HG03066 (cell line): Measurements from ENCODE around the gene PRKCQ.
"Not testable (repeated sequence)": the region's sequence is repeated elsewhere in the genome, so short reads cannot be mapped to it uniquely, and the experiment has no call there.

Experiments used
- ATAC-seq: cut with Tn5 transposase; IDR thresholded peaks from one replicate; pipeline ENCODE4 v1.9.1; 2021; ENCODE audit warnings: low read depth; ENCODE audit not compliant: unreplicated experiment

PRKCQ gene

DNA sequence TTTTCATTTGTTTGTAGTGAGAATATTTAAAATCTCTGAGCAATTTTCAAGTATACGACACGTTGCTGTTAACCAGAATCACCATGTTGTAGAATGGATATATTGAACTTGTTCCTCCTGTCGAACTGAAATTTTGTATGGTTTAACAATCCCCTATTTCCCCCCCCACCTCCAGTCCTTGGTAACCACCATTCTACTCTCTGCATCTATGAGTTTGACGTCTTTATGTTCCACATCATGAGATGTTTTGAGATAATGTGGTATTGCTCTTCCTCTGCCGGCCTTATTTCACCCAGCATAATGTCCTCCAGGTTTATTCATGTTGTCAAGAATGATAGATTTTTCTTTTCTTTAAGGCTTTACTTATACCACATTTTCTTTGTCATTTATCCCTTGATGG is 17.4 kb upstream of the PRKCQ start:
- ATAC-seq: no peak

GRCh38 chr10:6595499-6595898 is 15.4 kb upstream of the PRKCQ start:
- no peak for ATAC-seq

DNA sequence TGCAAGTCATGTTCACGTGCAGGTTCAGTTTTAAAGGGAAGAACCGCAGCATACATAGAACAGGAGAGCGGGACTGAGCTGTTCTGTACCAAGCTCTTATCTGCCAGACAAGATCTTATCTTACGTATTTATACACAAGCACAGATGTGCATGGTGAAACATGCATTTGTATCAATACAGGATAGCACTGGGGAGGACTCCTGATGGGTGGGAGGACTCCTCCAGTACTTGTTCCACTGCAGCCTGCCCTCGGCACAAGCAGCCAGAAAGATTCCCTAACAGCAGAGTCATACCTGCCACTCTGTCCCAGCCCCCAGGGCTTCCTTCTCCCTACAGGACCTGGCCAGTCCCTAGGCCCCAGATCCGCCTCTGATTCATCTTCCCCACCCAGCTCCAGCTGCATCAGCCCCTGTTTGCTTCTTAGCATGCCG is 13.2 kb upstream of the PRKCQ start:
- ATAC-seq: no peak

DNA sequence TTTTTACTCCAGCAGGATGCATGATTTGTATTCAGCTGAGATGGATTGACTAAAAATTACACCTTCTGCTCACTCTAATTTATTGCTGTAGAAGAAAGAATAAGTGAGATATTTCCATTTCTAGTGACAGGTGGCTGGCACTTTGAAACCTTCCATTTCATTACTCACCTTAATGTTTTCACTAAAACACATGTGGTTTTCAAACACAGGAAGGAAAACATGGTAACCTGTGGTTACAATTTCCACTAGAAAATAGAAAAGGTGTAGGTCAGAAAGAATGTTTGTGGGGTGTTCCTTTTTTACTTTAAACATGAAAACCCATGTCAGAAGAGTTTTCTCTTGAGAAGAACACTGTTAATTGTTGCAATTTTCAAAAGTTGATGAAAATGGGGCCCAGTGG is 12.0 kb upstream of the PRKCQ start:
- no peak for ATAC-seq

DNA sequence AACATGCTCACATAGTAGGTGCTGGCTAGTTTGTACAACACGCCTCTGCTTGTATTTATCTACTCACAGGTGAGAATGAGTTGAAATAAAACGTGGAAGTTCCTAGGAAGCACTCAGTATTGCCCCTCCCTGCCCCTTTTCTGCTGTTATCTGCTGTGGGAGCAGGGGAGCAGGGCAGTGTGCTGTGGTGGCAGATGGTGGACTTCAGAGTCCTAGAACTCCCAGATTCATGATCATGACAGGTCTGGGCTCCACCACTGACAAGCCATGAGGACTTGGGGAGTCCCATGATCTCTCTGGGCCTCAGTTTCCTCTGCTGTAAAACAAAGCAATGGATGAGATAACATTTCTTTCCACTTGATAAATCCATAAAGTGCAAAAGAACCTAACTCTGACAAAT is 11.6 kb upstream of the PRKCQ start:
- no peak for ATAC-seq

GRCh38 chr10:6590100-6590499 is 10.0 kb upstream of the PRKCQ start:
- ATAC-seq: no peak

DNA sequence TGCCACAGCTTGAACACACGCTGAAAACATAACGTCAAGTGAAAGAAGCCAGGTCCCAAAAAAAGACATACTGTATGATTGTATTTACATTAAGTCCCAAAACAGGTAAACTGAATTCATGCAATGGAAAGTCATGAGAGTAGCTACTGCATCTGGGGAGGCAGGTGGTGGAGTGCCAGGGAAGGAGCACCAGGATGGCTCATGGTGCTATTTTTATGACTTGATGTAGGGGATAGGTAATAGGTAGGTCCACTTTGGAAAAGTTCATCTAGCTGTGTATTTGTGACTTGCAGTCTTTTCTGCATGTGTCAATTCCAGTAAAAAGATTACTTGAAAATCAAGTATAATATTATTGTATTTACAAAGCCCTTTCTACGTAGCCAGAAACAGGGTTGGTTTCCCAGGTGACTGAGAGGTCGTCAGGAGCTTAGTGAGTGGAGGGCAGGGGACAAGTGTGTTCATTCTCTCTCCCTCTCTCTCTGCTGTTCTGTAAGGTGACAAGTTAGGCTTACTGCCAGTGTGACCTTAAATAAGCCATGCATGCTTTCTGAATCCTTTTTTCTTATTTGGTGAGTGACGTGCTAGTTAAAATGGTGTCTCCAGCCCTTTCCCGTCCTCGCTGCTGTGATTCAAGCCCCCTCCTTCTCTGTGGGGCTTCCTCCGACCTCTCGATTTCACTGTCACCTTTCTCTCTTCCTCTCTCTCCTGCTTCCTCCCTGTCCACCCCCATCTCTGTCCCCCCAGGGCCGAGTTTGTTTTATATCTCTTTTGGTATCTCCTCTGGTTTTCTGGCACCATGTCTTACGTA is 9.4 kb upstream of the PRKCQ start:
- no peak for ATAC-seq

DNA sequence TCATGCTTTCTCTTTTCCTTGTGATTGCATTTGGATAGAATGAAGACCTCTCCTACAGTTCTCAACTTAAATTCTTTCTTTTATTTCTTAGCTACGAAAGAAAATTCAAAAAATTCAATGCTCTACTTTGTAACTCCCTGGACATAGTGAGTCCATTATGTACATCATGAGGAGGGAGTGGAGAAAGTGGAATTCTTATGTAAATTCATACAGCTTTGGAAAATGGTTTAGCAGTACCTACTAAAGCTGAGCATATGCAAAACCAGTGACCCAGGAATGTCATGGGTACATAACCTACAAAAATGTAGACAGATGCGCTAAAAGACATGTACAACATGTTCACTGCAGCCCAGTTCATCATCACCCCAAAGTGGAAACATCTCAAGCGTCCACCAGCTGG is 8.8 kb upstream of the PRKCQ start:
- ATAC-seq: no peak

DNA sequence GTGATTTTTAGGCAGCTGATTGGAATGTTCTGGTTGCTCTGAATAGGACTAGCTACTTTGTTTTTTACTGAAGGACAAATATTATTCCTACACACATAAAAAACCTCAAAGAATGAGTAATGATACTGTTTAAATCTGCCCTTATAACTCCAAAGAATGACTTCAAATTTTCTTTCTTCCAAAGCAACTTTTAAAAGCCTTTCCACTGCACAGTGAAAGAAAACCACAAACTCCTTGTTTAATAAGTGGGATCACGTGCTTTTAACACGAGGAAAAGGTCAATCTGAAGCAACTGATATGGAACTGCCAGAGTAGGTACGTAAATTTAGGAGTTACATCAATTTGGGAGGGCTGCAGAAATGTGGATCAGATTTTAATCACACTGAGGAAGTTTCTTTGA is 8.0 kb upstream of the PRKCQ start:
- no peak for ATAC-seq

DNA sequence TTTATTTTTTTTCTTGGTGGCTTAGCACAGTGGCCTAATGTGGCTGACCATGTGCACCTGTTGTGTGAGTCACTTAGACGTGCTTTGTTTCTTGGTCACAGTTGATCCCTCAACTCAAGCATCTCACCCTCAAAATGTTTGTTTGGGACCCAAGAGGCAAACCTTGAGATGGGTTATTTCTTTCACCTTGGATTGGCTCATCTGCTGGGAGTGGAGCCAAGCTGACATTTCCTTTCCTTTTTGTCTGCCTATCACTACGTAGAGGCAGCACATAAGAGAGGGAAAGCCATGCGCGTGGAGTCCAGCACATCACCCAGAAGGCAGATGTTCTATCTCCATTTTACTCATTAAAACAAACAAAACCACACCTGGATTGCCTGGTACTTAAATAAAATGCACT is 6.4 kb upstream of the PRKCQ start:
- no peak for ATAC-seq

DNA sequence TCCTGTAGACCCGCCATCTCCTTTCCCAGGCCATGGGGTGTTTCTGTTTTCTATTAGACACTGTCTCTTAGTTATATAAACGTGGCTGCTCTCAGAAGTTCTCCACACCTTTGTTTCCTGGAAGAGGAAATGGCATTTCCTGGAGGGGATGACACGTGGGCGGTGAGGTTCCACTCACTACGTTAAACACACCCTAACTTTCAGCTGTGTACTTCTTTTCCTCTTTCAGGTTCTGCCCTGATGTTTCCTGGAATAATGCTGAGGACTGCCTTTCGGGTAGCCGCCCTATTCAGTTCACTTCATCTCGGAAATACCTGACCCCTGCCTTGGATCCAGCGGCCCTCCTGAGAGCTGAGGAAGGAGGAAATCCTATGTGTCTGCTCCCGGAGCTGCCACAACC is 3.4 kb upstream of the PRKCQ start:
- ATAC-seq: no peak

DNA sequence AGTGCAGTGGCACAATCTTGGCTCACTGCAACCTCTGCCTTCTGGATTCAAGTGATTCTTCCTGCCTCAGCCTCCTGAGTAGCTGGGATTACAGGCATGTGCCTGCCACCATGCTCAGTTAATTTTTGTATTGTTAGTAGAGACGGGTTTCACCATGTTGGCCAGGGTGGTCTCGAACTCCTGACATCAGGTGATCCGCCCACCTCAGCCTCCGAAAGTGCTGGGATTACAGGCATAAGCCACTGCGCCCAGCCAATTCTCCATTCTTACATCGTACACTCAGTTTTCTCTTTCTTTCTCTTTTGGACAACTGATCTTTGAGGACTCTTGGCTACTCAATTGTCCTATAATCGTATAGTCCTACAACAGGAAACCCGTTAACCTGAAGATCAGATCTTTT is 2.8 kb upstream of the PRKCQ start:
- not testable (repeated sequence) for ATAC-seq

DNA sequence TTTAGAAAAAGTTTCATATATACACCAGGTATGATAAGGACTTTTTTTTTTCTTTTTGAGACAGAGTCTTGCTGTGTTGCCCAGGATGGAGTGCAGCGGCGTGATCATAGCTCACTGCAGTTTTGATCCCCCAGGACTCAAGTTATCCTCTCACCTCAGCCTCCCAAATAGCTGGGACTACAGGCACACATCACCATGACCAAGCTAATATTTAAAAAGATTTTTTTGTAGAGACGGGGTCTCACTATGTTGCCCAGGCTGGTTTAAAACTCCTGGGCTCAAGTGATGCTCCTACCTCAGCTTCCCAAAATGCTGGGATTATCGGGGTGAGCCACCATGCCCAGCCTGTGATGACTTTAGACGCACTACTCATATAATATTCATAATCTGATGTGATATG is 2.2 kb upstream of the PRKCQ start:
- ATAC-seq: no peak

DNA sequence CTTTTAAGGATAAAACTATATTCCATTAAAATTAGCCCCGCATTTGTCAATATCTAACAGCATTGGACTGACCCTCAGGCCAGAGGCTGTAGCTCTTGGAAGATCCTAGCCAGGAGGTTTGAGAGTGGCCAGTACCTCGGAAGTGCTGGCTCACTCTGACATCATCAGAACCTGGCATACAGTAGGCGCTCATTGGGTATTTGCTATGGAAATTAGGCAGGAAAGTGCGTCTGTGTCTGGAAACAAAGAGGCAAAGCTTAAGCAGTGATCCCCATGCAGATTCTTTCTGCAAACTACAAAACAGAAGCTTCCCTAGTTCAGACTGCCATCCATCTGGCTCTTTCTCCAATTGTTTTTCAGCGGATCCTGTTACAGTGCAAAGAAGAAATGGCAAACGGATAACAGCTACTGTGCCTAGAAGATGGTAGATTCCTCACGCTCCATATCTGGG is 1.7 kb upstream of the PRKCQ start:
- no peak for ATAC-seq

DNA sequence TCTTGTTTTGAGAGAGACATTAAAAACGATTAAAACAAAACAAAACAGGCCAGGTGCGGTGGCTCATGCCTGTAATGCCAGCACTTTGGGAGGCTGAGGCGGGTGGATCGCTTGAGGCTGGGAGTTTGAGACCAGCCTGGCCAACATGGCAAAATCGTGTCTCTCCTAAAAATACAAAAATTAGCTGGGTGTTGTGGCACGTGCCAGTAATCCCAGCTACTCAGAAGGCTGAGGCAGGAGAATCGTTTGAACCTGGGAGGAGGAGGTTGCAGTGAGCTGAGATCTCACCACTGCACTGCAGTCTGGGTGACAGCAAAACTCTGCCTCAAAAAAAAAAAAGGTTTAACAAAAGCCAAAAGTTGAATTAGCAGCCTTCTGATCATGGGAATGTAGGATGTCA is 1.1 kb upstream of the PRKCQ start:
- not testable (repeated sequence) for ATAC-seq

- ATAC-seq: peak; percentile 93
Observed at GRCh38 chr10:6580279-6581029, 378 bp upstream of the PRKCQ start.

- ATAC-seq: no peak
Observed at GRCh38 chr10:6579183-6579903, 733 bp downstream of the PRKCQ start.

GRCh38 chr10:6578795-6579182 is 1.3 kb downstream of the PRKCQ start:
- ATAC-seq: no peak

GRCh38 chr10:6578251-6578771 is 1.8 kb downstream of the PRKCQ start:
- no peak for ATAC-seq

DNA sequence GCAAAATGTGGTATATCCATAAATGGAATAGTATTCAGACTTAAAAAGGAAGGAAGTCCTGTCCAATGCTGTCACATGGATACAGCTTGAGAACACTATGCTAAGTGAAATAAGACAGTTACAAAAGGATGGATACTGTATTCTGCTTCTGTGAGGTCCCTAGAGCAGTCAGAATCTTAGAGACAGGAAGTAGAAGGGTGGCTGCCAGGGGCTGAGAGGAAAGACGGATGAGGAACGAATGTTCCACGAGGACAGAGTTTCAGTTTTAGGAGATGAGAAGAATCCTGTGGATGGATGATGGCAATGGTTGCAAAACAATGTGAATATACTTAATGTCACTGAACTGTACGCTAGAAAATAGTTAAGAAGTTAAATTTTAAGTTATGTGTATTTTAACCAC is 3.8 kb downstream of the PRKCQ start:
- no peak for ATAC-seq

GRCh38 chr10:6574664-6575176 is 5.4 kb downstream of the PRKCQ start:
- no peak for ATAC-seq
